ENCODE measurements around the gene TMEM164. TPM values are rescaled to one million over a fixed set of nuclear protein-coding genes. Genes with fewer than 3 reads are reported as not detected.

Gene TMEM164
- polyA plus RNA-seq, 1 donor = 32.3 TPM

DNA sequence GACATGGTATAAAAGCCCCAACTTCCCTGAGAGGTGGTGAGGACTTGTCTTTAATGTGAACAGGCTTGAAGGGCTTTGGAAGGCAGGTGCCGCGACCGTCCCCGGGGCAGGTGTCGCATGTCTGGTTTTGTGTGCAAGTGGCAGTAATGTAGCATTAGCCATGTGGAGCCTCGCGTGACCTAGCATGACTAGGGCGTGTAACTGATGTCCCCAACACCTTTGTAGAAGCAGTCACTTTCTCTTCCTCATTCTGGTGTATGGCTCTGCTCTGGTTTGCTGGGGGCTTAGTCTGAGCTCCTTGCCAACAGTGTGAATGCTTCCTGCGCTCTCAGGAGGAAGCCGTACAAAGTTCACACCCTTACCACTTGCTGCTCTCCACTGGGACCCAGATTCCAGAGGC is 169.3 kb downstream of the TMEM164 start:
- no peak for DNase-seq

DNA sequence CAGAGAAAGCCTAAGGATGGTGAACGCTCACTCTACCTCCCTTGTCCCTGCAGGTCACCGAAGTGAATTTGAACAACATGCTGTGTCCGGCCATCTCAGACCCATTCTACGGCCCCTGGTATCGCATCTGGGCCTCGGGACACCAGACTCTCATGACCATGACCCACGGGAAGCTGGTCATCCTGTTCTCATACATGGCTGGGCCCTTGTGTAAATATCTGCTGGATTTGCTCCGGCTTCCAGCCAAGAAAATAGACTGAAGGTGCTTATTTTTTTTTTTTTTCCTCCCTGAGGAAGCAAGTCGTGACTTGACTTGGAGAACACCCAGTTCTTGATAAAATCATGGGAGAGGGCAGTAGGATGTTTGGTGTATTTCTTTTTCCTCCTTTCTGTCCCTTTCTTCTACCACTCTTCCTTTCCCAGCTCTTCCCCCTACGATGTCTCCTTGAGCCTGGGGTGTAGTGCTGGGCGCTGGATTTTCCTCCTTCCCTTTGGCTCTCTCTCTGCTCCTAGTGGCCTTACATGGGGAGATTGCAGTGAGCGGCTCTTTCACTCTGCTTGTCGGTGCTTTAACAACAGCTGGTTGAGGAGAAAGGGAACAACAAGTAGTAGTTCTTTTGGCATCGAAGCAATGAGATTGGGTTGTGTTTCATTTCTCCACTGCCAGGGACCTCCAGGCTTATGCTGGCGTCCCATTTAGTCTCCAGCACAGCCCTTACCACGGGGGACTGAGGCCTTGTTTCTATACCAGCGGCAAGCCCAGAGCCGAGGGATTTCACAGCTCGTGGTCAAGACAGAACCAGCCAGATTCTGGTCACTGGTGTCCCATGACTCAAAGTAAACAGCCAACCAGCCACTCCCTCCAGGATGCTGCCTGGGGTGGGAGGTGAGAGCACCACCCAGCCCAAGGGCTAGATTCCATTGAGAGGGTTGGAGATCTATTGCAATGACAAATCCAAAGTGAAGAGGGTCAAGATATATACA is 170.6 kb downstream of the TMEM164 start:
- no peak for DNase-seq

DNA sequence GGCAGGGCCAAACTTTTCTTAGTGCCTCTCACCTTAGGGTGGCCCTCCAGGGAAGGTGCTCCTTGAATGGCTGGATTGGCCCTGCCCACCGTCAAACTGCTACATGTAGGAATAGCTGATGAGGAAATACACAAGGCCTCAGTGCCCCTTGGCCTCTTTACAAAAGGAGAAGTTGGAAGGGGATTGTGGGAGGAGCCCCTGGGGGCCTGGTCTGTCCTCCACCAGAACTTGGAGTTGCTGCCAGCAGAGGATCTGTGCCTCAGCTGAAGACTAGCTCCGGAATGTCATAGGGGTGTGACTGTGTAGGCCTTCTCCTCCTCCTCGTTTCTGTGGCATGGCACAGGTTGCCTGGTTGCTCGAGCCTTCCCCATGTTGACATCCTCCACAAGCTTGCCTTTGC is 172.2 kb downstream of the TMEM164 start:
- no peak for DNase-seq

DNA sequence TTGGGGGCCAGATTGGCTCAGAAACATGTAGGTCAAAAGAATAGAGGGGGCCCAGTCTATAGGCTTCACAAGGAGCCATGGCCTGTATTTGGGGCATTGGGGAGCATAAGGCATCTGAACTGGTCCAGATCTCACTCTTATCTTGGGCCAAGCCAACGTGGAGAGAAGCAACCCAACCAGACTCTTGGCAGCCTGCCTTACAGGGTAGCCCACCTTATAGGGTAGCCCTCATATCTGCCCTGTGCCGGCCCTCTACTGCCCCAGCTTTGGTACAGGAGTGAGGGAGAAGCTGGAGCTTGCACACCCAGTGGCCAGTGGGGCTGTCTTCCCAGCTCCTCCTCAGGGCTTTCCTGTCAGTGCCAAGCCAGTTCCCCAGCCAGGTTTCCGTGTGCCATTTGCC is 172.8 kb downstream of the TMEM164 start:
- no peak for DNase-seq

DNA sequence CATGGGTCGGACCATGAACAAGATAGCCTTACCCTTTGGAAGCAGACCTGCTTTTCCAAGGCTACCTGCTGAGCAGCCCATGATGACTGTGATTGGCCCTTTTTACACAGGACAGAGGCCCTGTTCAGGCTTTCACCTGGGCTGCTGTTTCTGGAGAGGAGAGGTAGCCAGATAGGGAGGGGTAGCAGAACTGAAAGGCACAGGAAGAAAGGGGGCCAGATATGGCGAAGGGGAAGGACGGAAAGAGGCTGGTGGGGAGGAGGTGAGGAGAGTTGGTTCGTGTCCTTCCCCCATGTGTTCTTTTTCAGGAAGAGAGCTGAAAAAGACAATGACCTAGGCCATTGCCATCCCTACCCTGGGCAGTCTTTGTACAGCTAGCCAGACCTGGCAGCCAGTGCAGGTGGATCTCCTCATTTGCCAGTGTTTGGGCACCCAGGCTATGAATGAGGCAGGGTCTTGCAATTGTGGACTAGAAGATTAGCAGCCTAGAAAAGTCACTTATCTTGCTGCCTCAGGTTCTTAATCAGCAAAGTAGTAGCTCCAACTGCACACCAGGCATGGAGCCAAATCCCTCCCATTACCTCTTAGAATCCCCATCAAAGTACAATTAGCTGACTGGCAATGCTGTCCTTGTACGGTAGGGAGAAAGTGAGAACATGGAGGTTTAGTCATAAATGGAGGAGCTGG is 175.4 kb downstream of the TMEM164 start:
- no peak for DNase-seq

DNA sequence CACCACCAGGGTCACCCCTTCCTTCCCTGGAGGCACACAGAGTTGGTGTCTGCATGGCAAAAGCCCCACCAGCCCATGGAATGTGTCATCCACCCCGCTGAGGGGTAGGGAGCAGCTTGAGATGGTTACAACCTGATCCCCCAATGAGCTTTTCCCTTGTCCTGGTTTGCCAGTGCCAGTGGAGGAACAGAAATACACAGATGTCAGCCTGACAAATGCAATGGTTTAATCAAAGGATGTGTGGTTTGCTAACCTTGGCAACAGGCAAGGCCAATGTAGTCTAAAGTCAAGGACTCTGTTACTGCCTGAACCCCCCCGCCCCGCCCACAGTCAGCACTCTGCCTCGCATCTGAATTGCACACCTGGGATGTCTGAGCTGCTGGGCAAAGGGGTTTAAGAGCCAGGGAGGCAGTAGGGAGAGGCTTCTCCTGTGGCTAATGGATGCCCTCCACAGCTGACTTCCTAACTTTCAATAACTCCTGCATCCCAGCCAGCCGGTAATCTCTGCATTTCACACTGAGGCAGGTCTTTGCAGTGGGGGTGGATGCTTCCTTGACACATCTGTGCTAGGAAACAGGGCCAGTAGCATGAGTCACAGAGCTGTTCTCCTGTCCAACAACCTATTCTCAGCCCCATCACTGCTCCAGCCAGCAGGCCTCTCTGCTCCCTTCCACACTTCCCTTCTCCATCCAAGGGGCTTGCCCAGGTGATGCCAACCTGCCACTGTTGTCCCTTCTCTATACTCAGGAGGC is 177.4 kb downstream of the TMEM164 start:
- peak; percentile 45 for DNase-seq

DNA sequence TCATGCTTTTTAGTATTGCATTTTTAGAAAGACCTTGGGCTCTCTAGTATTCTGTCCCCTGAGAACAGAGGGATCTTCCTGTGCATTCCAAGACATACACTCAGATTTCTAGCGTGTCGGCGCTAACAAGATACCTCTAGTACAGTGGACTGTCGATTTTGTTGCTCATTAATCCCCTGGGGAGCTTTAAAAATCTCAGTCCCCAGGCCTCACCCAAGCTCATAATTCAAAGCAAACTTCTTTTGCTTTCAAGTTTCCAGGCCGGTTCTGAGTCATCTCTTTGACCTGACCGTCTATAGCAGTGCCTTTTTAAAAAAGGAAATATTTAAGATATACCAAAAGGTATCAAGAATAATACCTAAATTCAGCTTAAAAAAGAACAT is 178.0 kb downstream of the TMEM164 start:
- peak; percentile 11 for DNase-seq

DNA sequence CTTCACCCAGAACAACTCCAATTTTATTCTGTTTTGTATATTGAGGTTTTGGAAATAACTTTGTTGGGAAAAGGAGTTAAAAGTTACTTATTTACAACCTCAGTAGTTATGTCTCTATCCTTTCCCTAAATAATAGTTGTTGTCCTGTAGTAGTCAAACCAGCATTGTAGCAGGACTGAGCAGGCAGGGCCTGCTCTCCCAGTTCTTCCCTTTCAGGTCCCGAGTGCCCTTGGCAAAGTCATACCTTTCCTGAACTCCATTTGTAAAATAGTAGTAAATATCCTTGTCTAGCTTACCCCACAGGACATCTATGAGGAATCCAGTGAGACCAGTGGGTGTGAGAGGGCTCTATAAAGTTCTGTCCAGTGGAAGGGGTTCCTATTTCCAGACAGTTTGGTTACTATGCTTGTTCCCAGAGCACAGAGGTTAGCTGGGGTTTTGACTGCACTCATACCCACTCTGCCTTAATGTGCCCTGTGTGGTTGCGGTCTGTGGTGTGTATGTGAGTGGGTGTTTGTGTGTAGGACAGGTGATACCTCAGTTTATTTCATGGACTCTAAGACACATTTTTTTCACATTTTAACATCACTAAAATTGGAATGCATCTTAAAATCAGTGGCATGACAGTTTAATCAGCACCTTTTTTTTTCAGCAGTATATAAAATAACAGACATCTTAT is 178.7 kb downstream of the TMEM164 start:
- no peak for DNase-seq

DNA sequence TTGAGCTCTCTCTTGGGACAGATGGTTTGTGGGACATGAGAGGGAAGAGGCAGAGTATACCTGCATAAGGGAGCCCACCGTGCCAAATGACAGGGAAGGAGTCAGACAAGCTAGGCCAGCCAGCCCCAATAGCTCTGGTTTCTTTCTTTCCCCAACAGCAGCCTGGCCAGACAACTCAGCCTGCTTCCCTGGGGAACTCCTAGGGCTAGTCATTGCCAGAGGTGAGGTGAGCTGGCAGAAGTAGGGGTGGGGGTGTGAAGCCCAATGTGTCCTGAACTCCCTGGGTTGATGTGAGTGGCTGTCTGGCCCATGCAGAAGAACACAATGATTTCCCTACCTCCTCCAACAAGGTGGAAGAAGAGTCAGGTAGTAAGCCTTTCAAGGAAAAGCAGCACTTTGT is 179.4 kb downstream of the TMEM164 start:
- DNase-seq = no peak

DNA sequence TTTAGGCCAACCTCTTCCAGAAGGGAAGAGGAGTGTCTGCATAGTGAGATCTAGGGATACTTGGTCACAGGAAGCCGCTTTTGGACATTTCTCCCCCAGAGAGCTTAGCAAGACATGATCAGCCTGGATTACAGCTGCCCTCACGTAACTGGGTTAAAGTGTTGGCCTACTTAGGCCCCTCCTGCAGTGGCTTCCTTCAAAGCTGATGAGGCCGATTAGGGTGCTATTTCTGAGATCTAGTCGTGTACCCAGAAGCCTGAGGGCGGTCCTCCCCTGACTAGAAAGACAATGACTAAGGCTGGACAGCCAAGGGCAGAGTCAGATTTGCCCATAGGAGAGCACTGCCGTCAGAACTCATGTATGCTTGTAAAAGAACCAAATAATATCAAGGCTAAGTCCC is 180.0 kb downstream of the TMEM164 start:
- no peak for DNase-seq

DNA sequence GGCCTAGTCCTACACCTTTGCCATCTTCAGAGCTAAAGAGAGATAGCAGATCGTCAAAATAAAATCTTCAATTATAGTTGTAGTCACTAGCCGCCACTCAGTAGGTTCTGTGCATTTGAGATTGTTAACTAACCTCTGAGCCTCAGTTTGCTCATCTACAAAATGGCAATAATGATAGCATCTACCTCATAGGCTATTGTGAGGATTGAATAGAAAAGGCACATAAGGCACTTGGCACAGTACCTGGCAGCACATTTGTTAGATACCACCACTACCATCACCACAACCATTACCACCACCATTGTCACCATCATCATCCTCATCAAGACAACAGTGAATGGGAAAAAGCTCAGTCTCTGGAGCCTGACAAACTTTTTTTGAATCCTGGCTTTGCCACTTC is 180.4 kb downstream of the TMEM164 start:
- DNase-seq = no peak

DNA sequence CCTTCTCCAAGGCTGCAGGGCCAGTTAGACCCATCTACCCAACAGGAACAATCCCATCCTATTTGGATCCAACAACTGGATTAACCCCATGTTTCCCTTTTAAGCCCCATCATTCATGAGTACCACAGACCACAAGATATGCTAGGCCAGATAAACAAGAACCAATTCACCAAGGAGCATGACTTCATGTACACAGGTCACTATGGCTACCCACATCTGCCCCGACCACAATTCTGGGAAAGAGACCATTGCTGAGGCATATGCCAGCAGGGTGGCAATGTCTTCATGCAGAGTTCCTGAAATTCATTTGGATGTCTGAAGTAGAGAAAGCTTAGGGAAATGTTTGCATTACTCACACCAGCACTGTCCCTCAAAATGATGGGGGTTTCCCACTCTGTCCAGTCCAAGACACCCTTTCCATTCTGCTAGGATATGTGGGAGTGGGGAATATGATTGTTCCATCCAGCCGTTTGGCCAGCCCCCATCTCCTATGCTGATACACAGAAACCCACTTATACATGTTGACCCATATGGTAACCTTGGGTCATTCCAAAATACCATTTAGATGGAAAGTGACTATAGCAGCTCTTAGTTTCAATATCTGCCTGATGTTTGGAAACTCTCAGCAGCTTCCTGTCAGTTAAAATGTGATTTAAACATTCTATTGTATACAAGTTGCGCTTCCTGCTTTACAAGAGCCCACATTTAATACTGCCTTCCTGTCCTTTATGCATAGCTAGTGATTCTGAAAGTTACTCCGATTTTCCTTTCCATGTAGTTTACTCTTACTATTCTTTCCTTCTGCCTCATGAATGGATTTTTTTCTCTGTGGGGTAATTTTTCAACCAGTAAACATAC is 186.0 kb downstream of the TMEM164 start:
- DNase-seq = no peak

DNA sequence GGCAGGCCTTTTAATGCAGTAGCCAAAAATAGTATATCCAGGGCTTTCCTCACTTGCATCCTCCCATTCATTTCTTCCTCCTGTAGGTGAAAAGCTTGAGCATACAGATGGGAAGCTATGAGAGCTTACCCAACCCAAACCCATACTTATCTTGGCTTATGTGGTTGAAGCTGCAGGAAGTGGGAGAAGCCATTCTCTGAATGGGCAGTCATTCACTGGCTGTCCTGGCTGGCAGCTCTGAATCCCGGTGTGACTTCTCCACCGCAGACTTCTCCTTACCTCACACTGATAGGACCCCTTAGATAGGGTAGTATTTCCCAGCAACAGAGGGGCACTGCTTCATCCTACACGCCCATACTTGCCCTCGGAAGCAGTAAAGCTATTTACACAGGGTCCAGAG is 189.6 kb downstream of the TMEM164 start:
- no peak for DNase-seq

DNA sequence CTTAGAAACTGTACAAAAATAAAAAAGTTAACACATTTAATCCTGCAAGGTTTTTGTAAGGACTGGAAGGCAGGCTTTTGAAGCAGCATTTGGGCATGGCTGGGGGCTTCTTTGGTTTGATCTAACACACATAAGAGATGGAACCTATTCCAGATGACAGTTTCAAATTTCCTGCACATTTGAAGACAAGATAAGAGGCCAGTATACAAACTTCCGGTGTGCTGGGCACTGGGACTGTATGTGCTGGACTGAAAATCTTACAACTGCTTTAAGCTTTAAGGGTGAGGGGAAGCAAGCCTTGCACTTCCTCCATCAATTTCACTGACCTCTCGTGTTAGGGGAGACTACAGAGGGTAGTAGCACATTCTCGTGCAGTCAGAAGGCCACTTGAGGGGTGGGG is 192.1 kb downstream of the TMEM164 start:
- no peak for DNase-seq

DNA sequence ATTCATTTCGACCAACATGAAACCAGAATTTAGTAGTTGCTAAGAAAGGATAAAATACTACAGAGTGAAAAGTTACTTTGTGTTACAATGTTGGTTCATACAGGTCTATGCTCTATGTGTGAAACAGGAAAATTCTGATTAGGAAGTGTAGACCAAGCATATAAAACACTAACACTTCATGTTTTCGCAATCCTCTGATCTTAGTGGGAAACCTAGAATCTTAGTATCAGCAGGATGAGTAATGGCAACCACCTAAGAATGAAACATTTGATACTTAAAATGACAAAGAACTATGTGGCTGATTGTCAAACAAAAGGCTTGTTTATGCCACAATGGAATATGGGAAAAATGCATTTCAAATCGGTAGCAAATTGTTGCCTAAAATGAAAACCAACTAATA is 198.9 kb downstream of the TMEM164 start:
- DNase-seq = no peak

DNA sequence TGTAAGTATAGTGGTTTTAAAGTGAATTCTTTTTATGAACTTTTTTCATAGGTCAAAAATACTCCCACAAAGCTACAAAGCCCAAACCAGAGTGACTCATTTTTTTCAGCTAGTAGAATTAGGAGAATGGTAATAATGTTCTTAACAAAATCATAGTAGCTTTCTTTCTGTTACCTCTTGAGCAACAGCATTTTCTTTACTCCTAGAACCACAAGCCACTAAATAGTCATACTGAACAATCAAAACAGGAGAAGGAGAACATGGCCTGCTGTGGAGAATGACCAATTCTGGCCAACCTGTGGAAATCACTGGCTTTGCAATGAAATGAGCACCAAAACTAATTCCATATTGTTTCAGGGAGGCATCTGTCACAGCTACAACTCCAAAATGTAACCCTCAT is 202.1 kb downstream of the TMEM164 start:
- DNase-seq = no peak

DNA sequence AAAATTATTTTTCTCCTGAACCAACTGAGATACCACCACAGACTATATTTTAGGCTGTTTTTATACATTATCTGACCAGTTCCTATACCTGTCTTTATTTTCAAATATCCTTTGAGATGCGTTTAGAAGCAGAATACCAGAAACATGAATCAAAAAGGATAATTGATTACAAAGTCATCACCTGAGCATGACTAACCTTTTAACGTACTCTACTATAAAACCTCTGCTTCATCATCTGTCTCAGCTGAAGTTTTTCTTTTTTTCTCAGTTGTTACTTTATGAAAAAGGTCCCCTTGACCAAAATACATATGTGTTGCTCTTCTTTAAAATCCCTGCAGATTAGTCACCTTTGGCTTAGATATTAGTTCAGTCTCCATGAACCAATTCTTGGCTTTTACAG is 205.2 kb downstream of the TMEM164 start:
- no peak for DNase-seq

DNA sequence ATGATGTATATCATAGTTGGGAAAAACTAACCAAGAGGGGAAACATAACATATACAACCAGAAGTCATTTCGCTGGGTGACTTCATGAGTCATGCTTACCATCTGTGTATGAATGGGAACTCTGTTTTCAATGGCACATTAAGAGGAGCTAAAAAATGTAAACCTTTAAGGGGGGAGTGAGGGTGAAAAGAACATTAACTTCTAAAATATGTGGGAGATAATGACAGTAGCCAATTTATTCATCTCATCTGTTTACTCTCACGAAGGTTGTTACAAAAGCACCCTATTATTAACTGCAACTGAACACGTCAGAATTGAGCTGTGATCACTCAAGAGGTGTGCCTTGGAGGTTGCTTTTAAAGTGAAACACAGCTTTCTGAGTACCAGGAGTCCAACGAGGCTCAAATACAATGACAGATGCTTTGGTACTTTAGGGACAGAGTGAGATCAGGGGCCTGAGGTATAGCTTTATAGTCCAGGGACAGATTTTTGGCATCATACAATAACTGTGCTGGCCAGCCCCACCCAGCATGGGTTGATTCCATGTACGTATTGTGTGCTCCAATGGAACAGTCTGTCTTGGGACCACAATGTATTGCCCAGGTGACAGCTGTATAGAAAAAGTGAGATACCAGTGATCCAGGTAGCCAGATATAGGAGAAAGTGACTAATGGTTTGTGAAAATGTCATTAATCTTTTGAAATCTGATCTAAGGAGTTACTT is 207.7 kb downstream of the TMEM164 start:
- no peak for DNase-seq

DNA sequence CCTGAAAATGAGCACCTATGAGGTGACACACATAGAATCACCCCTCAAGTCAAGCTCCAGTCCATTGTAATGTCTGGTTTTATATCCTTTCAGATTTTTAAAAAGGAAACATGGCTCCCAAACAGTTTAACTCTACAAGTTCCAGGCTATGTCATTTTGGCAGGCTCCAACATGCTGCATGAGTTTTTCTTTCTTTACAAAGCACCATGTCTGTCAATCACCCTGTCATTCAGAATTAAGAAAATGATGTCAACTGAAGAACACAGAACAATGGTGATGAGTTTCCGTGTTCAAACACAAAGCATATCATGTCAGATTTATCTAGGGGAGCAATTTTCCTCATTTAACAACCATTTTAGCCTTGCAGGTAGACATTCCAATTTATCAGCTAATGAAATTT is 208.4 kb downstream of the TMEM164 start:
- no peak for DNase-seq

DNA sequence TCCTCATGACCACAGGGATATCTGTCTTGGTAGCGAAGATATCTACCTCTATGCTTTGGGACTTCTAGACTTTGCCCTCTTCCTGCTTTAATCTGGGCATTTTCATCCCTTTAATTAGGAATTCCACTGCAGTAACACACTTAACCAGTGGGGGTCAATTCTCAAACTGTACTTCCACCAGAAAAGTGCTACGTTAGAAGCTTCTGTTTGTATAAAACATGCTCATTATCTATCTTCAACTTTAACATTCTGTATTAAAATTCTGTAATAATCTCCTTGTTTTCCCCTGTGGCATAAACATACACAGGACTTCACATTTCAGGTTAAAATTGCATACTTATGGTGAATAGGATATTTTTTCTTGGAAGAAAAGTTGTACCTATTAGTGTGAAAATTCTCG is 209.4 kb downstream of the TMEM164 start:
- DNase-seq = no peak

DNA sequence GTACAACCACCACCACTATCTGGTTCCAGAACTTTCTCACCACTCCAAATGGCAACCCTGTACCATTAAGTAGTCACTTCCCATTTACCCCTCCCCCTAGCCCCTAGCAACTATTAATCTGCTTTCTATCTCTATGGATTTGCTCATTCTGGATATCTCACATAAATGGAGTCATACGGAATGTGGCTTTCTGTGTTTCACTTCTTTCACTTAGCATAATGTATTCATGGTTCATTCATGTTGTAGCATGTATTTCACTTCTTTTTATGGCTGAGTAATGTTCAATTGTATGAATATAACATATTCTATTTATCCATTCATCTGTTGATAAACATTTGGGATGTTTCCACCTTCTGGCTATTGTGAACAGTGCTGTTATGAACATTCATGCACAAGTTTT is 210.3 kb downstream of the TMEM164 start:
- no peak for DNase-seq
